ENCODE measurements around the gene SOD3. TPM values are rescaled to one million over a fixed set of nuclear protein-coding genes. Genes with fewer than 3 reads are reported as not detected.

SOD3 gene
- total RNA-seq, 1 donor from 2014 or later = 198 TPM

DNA sequence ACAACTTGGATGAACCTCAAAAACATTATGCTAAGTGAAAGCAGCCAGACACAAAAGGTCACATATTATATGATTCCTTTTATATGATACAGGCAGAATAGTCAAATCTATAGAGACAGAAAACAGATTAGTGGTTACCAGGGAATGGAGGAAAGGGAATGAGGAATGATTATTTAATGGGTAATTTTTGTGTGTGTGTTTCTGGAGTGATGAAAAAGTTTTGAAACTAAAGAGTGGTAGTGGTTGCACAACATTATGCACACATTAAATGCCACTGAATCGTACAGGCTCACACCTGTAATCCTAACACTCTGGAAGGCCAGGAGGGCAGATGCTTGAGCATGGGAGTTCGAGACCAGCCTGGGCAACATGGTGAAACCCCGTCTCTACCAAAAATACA is 19.6 kb upstream of the SOD3 start:
- ATAC-seq (no peak), DNase-seq (no peak)
- Histone ChIP-seq H3K4me3 (no peak overlapping the region), H3K36me3 (no peaks in the 10 kb centered on the region), H3K4me1 (no peaks in the 10 kb centered on the region), H3K9me3 (no peaks in the 10 kb centered on the region), H3K27ac (no peak overlapping the region), H3K27me3 (no peaks in the 10 kb centered on the region)
- TF ChIP-seq, protein P1, sequence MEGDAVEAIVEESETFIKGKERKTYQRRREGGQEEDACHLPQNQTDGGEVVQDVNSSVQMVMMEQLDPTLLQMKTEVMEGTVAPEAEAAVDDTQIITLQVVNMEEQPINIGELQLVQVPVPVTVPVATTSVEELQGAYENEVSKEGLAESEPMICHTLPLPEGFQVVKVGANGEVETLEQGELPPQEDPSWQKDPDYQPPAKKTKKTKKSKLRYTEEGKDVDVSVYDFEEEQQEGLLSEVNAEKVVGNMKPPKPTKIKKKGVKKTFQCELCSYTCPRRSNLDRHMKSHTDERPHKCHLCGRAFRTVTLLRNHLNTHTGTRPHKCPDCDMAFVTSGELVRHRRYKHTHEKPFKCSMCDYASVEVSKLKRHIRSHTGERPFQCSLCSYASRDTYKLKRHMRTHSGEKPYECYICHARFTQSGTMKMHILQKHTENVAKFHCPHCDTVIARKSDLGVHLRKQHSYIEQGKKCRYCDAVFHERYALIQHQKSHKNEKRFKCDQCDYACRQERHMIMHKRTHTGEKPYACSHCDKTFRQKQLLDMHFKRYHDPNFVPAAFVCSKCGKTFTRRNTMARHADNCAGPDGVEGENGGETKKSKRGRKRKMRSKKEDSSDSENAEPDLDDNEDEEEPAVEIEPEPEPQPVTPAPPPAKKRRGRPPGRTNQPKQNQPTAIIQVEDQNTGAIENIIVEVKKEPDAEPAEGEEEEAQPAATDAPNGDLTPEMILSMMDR (IDR thresholded peaks at IDR 0.05) = no peak
- intact Hi-C loops (cut with DNase I) = no loop called here

DNA sequence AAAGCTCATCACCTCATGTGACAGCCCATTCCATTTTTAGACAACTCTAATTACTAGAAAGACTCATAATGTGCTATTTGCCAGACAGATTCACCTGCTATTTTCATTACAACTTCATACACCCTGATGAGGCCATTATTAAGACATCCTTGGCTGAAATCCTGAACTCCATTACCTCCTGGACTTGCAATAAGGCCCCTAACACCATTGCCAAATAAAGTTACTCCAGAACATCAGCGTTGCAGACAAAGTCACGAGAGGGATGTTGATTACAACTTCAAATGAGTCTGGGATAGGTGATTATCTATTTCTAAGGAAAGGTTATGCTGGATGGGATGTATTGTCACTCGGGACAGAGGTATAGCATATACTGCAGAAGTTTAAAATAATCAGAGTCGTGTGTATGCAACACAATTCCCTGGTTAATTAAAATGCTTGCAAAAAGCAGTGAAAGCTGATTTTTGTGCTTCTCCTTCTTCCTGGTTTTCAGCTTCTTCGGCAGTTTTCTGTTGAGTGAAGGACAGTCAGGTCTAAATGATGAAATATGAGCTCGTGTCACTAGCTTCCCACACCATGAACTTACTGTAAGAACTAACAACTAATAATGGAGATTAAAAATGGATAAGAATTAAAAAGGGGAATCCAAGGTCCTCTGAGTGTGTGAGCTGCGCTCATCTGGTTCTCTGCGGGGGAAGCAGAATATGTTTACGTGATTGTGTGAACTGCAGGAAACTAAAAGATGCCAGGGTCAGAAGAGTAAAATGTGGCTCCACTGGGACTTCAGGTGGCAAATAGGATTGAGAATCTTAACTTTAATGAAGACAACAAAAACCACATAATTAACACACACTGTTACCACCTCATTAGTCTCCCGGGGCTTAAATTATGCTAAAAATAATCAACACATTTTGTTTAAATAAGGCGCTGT is 17.6 kb upstream of the SOD3 start:
- intact Hi-C loops (cut with DNase I) = no loop called here
- no peak for DNase-seq
- H3K4me3 ChIP-seq = no peak overlapping the region
- no peak for ATAC-seq
- no peaks in the 10 kb centered on the region for H3K36me3 ChIP-seq
- no peaks in the 10 kb centered on the region for H3K4me1 ChIP-seq
- H3K27ac ChIP-seq = no peak overlapping the region
- H3K27me3 ChIP-seq = no peaks in the 10 kb centered on the region
- TF ChIP-seq, protein P1 (IDR thresholded peaks at IDR 0.05) = no peak
- H3K9me3 ChIP-seq = no peaks in the 10 kb centered on the region

DNA sequence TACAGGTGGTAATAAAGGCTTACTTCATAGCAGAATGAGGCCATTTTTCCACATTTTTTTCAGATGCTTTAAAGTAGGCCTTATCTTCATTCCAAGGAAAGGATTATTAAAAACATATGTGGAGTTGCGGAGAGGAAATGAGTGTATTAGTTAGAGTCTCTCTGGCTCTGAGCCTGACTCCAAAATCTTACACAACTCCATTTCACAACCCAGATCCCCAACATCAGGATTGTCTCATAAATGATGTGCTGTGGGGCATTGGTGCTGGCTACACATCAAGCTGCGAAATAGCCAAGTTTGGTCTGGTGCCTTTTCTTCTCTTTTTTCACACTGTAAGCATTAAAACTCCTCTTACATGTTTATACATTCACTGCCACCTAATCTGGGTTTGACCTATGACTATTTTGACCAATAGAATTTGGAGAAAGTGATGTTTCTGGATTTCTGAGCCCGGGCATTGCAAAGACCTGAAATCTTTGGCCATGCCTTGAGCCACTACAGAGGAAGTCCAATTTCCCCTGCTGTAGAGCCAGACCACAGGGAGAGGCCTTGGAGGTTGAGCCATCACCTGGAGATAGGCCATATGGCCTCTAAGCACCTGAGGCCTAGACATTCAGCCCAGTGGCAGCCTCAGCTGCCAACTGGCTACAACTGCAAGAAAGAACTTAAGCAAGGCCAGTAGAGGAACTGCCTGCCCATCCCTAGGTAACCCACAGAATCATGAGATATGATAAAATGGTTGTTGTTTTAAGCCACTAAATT is 16.7 kb upstream of the SOD3 start:
- Histone ChIP-seq H3K4me3 (no peak overlapping the region), H3K4me1 (no peaks in the 10 kb centered on the region), H3K9me3 (no peaks in the 10 kb centered on the region), H3K27me3 (no peaks in the 10 kb centered on the region), H3K27ac (no peak overlapping the region), H3K36me3 (no peaks in the 10 kb centered on the region)
- ATAC-seq (peak; percentile 21), DNase-seq (no peak)
- intact Hi-C loops (cut with DNase I) = no loop called here
- TF ChIP-seq, protein P1 (IDR thresholded peaks at IDR 0.05) = no peak

DNA sequence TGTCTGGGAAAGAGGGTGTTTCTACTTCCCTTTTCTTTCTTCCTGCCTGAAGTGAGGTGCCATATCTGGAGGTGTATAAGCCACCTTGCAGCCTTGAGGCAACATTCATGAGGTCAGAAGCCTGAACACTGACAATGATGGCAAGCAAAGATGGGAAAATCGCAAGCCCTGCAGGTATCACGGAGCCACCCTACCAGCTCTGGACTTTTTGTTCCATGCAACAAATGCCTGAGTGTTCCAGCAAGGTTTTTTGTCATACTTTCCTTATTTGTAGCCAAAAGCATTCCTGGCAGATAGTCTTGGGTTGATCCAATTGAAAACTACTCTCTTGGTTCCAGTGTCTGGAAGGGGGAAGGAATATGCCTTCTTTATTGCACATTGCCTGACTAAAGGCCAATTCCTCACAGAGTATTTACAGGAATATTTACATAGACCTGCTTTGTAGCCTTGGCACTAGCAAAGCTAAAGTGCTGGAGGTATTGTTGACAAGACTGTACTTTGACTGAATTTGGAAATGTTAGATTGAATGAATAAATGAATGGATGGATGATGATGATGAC is 14.4 kb upstream of the SOD3 start:
- H3K27me3 ChIP-seq = no peaks in the 10 kb centered on the region
- H3K4me1 ChIP-seq = no peaks in the 10 kb centered on the region
- no peaks in the 10 kb centered on the region for H3K36me3 ChIP-seq
- no peak overlapping the region for H3K27ac ChIP-seq
- no peak overlapping the region for H3K4me3 ChIP-seq
- TF ChIP-seq, protein P1 (IDR thresholded peaks at IDR 0.05) = no peak
- ATAC-seq (no peak), DNase-seq (no peak)
- no peaks in the 10 kb centered on the region for H3K9me3 ChIP-seq
- intact Hi-C loops (cut with DNase I) = no loop called here

DNA sequence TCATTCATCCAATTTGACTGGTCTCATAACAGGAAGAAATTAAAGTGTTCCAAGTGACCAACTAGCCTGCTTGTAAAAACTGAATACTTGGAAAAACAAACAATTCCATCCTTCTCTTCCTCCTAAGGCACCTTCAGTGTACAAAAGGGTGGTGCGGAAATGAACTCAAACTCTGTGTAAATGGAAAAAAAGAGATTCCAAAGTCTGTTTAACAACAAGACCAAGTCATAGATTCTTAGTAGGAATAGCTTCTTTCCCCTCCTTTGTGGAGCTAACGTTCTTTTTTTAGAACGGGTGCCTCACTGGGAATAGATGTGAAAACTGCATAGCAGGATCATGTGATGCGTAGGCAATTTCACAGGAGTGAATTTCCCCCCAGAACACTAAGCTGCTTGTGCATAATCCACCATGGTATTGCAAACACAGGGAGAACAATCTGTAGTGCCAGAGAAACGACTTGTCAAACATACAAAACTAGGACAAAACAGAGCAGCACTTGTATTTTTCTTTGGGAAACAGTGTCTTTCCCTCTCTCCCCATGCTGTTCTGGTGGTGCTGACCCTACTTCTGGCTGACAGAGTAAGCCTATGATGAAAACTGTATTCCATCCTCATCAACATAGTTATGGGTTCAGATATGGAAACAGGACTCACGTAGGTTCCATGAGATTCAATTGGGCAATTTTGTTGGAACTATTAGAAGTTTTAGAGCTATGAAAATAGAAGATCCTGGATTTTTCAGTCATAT is 13.2 kb upstream of the SOD3 start:
- Histone ChIP-seq H3K27me3 (no peaks in the 10 kb centered on the region), H3K27ac (no peak overlapping the region), H3K4me1 (no peaks in the 10 kb centered on the region), H3K4me3 (no peak overlapping the region), H3K9me3 (no peaks in the 10 kb centered on the region), H3K36me3 (no peaks in the 10 kb centered on the region)
- DNase-seq = no peak
- ATAC-seq = no peak
- TF ChIP-seq, protein P1 (IDR thresholded peaks at IDR 0.05) = no peak
- intact Hi-C loops (cut with DNase I) = no loop called here

Data from upper lobe of right lung (tissue), 1 donor.